Articular chondrocyte of knee joint (primary cell): Measurements from ENCODE around the gene CCR3. TPM values are rescaled to one million over a fixed set of nuclear protein-coding genes. Genes with fewer than 3 reads are reported as not detected.

Experiments used
- total RNA-seq: library from RNA; depleted of rRNA; stranded (reverse); fragments of >200 nt; gene quantifications from 2 replicates; pipeline ENCODE4 v1.2.3, GENCODE V29; 2012

The CCR3 gene
- 0.13 TPM in 1 of 2 replicates, not detected in the other for total RNA-seq

DNA sequence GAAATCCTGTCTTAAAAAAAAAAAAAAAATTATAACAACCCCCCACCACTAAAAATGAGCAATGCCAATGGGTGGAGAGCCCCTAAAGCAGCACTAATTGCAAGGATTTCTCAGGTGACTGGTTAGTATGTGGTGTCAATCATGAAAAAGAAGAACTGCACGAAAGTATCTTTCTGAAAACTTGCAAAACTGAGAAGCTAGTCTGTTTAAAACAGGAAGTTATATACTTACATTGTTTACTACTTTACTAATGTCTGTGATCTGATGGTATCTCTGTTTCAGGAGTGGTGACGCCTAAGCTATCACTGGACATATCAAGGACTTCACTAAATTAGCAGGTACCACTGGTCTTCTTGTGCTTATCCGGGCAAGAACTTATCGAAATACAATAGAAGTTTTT lies at the start of gene CCR3:
Gene CCR3, plus strand, starts transcription at position 341 of the 400 bp plus-strand sequence. CDS start 22,699 bp downstream, outside the sequence.

DNA sequence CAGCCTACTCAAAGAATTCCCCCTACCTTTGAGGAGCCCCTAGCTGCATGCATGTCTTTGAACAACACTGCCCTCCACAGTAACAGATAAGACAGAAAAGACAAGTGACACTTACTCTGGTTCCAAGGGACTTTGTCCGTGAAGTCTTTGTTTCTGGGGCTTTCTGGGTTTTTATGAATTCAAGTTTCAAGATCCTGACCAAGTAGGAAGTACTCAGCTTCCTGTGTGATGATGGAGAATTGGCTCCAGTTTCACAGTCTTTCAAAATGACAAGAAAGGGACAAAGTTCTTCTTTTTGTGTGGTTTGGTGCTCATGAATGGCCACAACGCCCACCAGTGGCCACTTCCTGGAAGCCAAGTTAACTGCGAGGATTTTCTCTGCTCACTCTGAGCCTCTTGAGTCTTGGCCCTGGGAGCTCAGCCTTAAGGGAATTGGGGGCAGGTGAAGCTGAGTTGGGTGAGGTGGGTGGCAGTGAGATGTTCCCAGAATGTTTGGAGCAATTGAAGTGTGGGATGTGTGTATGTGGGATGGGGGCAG lies 34.0 kb upstream of the CCR3 start, which contains the start of gene CCR1:
Gene CCR1, minus strand, starts transcription at position 147 of the 538 bp plus-strand sequence. CDS start 4,000 bp downstream, outside the sequence.

Other genes with a start within 250 kb of the CCR3 start
- 26.7 and 32.1 TPM in 2 replicates for gene FYCO1, start 246.6 kb upstream of the CCR3 start, total RNA-seq
- not detected in 2 replicates for gene XCR1, start 215.0 kb upstream of the CCR3 start, total RNA-seq
- 0.65 and 1.3 TPM in 2 replicates for gene CCR1, start 34.1 kb upstream of the CCR3 start, total RNA-seq
- not detected in 2 replicates for gene CCR2, start 111.7 kb downstream of the CCR3 start, total RNA-seq
- under 0.01 TPM in 1 of 2 replicates, not detected in the other for gene CCR5, start 128.5 kb downstream of the CCR3 start, total RNA-seq
- gene CCRL2, start 164.8 kb downstream of the CCR3 start, total RNA-seq = 6.2 and 8.0 TPM in 2 replicates
- gene LTF, start 222.4 kb downstream of the CCR3 start, total RNA-seq = 0.26 TPM in 1 of 2 replicates, not detected in the other